Nephron (organoid): Measurements from ENCODE around the gene NCCRP1.

Experiments
- H3K27ac Mint-ChIP-seq, 3 experiments: 2 replicates each; pipeline ENCODE4 v1.8.0; 2020; ENCODE audit warnings: mixed read lengths in 3 of 3, mild to moderate bottlenecking in 2 of 3, moderate library complexity in 1 of 3
- H3K27me3 Mint-ChIP-seq: 2 replicates; pipeline ENCODE4 v1.8.0; 2021; ENCODE audit warnings: low read depth, mild to moderate bottlenecking, moderate library complexity, mixed read lengths
- H3K36me3 Mint-ChIP-seq: 2 replicates; pipeline ENCODE4 v1.8.0; 2020; ENCODE audit warnings: low read depth, mixed read lengths
- H3K4me1 Mint-ChIP-seq: 2 replicates; pipeline ENCODE4 v1.8.0; 2020; ENCODE audit warnings: mixed read lengths
- H3K4me3 Mint-ChIP-seq, 3 experiments: 2 replicates each; pipeline ENCODE4 v1.8.0; 2020; ENCODE audit warnings: mild to moderate bottlenecking in 3 of 3, mixed read lengths in 3 of 3, moderate library complexity in 2 of 3
- H3K9me3 Mint-ChIP-seq: 2 replicates; pipeline ENCODE4 v1.8.0; 2020; ENCODE audit warnings: mixed read lengths
- CTCF ChIP-seq, 3 experiments: fragments of 200-600 bp; sonication (generic); IDR thresholded peaks; one replicate each; pipeline ENCODE4 v1.5.0; 2021; ENCODE audit warnings: antibody characterized with exemption in 3 of 3; ENCODE audit not compliant: unreplicated experiment in 3 of 3

NCCRP1 gene

GRCh38 chr19:39179754-39180153, 17.0 kb upstream of the NCCRP1 start:
- no peak for TF ChIP-seq CTCF (IDR thresholded peaks at IDR 0.05; ENCODE audit: unreplicated experiment in 3 of 3)
- Mint-ChIP-seq H3K27me3 (no peaks in the 10 kb centered on the region), H3K9me3 (no peaks in the 10 kb centered on the region), H3K4me1 (no peaks in the 10 kb centered on the region), H3K36me3 (peaks cover 24% of the 10 kb centered on the region), H3K27ac (no peak overlapping the region), H3K4me3 (no peak overlapping the region)

DNA sequence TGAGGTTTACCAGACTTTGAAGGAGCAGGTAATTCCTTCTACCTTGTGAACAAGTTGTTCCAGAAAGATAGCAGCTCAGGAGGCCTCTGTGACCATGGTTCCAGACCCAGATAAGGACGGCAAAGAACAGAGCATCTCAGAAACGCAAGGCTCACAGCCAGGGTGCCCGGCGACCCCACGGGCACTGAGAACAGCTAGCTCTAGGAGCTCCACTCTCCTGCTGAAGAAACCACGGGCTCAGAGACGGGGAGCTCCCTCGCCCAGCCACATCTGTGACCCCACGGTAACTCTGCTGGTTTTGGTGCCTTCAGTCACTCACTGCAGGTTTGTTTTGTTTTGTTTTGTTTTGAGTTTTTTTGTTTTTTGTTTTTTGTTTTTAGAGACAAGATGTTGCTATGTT, 16.0 kb upstream of the NCCRP1 start:
- Mint-ChIP-seq H3K4me1 (no peaks in the 10 kb centered on the region), H3K36me3 (peaks cover 23% of the 10 kb centered on the region), H3K27ac (no peak overlapping the region), H3K9me3 (no peaks in the 10 kb centered on the region), H3K4me3 (no peak overlapping the region), H3K27me3 (no peaks in the 10 kb centered on the region)
- no peak for TF ChIP-seq CTCF (IDR thresholded peaks at IDR 0.05; ENCODE audit: unreplicated experiment in 3 of 3)

DNA sequence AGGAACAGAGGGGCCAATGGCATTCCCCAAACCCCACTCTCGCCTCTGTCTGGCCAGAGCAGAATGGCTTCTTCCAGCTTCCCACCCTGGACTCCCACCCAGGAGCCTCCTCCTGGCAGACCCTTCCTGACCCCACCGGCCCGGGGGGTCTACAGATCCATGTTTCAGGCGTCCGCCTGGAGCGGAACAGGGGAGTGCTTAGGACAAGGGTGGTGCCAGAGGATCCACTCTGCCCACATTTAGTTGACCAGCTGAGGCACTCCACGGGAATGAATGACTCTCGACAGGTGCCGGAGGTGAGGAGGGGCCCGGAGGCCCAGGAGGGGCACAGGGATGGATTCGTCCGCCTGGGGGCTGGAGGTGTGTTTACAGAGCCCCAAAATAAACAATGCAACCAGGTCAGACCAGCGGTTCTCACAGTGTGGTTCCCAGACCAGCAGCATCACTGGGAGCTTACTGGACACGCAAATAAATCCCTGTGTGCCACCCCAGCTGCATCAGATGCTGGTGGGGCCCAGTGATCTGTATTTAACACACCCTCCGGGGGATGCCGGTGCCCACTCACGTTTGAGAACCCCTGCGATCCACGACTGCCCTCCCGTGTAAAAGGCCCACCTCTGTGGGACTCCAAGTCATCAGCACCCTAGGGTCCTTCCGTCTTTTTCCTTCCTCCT, 15.1 kb upstream of the NCCRP1 start:
- H3K36me3 Mint-ChIP-seq = peaks cover 22% of the 10 kb centered on the region
- no peak for TF ChIP-seq CTCF (IDR thresholded peaks at IDR 0.05; ENCODE audit: unreplicated experiment in 3 of 3)
- no peak overlapping the region for H3K4me3 Mint-ChIP-seq
- no peaks in the 10 kb centered on the region for H3K27me3 Mint-ChIP-seq
- no peaks in the 10 kb centered on the region for H3K4me1 Mint-ChIP-seq
- H3K27ac Mint-ChIP-seq = no peak overlapping the region
- no peaks in the 10 kb centered on the region for H3K9me3 Mint-ChIP-seq

GRCh38 chr19:39182174-39182505, 14.6 kb upstream of the NCCRP1 start:
- H3K27ac Mint-ChIP-seq = no peak overlapping the region
- H3K4me3 Mint-ChIP-seq = no peak overlapping the region
- H3K4me1 Mint-ChIP-seq = no peaks in the 10 kb centered on the region
- H3K27me3 Mint-ChIP-seq = peaks cover 2% of the 10 kb centered on the region
- peaks cover 22% of the 10 kb centered on the region for H3K36me3 Mint-ChIP-seq
- no peak for TF ChIP-seq CTCF (IDR thresholded peaks at IDR 0.05; ENCODE audit: unreplicated experiment in 3 of 3)
- no peaks in the 10 kb centered on the region for H3K9me3 Mint-ChIP-seq

GRCh38 chr19:39183104-39183503, 13.7 kb upstream of the NCCRP1 start:
- TF ChIP-seq CTCF (IDR thresholded peaks at IDR 0.05; ENCODE audit: unreplicated experiment in 3 of 3) = no peak
- H3K36me3 Mint-ChIP-seq = peaks cover 22% of the 10 kb centered on the region

GRCh38 chr19:39186391-39186790, 10.4 kb upstream of the NCCRP1 start:
- Mint-ChIP-seq H3K9me3 (no peaks in the 10 kb centered on the region), H3K4me3 (no peak overlapping the region), H3K27me3 (peaks cover 8% of the 10 kb centered on the region), H3K4me1 (no peaks in the 10 kb centered on the region), H3K36me3 (peaks cover 13% of the 10 kb centered on the region), H3K27ac (no peak overlapping the region)
- no peak for TF ChIP-seq CTCF (IDR thresholded peaks at IDR 0.05; ENCODE audit: unreplicated experiment in 3 of 3)

More at GRCh38 chr19:39183104-39183503, 13.7 kb upstream of the NCCRP1 start:
- no peak overlapping the region for H3K27ac Mint-ChIP-seq
- H3K4me1 Mint-ChIP-seq = no peaks in the 10 kb centered on the region
- H3K9me3 Mint-ChIP-seq = no peaks in the 10 kb centered on the region
- no peak overlapping the region for H3K4me3 Mint-ChIP-seq
- peaks cover 4% of the 10 kb centered on the region for H3K27me3 Mint-ChIP-seq
